ENCODE data around the gene MPI. TPM values are rescaled to one million over a fixed set of nuclear protein-coding genes. Genes with fewer than 3 reads are reported as not detected.

The MPI gene
- total and polyA plus RNA-seq, 5 experiments from 2014 or later, result 74.3 to 85.6 (median 80.5) TPM

DNA sequence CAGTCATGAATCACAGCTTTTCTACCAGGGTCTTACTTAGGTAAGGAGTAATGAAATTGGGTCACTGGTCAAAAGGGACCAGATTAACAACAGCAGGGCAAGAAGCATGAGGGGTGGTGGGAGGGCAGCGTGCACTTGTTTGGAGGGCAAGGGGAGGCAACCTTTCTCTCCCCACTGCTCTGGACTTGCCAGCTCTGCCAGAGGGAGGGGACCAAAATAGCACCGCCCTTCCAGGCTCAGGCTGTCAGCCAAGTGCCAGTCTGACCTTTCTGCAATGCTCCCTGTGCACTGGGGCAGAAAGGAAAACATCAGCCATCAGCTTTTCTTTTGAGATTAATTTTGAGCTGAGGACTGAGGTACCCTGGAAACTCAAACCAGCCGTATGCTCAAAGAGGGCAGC, 42.4 kb upstream of the MPI start:
- ATAC-seq (no peak), DNase-seq (no peak)
- Mint-ChIP-seq H3K27ac (peak overlapping the region in 9 of 10 donors; percentile 53 to 87 (median 66)), H3K4me1 (peaks cover 18 to 37% (median 33%) of the 10 kb centered on the region in 4 donors), H3K36me3 (peaks cover 0 to 47% (median 10%) of the 10 kb centered on the region in 3 donors), H3K4me3 (peak overlapping the region in 1 of 10 donors; percentile 15), H3K27me3 (no peaks in the 10 kb centered on the region), H3K9me3 (no peaks in the 10 kb centered on the region)
- POLR2A ChIA-PET, result interaction anchor here (0.6 to 7.6 kb wide), 8 partner anchors 8 to 217 kb away, joined by 3 to 68 read pairs (median 4); partner anchors contain the start of gene SCAMP2

DNA sequence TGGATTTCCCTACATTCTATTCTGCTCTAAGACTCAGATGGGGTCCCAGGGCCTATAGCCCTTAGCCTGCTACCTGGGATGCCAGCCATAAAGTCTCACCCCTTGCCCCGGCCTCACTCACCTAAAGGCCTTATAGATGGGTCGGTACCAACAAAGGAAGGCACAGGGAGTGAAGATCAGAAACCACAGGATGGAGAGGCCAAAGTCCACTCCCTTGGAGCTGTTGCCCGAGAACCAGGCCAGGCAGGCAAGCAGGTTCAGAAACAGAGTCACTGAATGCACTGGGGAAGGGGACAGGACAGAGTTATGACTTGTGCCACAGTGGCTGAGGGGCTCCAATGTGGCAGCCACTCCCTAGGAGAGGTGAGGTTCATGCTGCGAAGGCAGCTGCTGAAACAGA, 39.4 kb upstream of the MPI start:
- POLR2A ChIA-PET, result interaction anchor here (1.5 kb wide), 2 partner anchors 20 to 47 kb away, joined by 3 to 6 read pairs; no protein-coding TSS in a partner anchor
- H3K36me3 Mint-ChIP-seq, result peaks cover 0 to 59% (median 10%) of the 10 kb centered on the region in 3 donors
- H3K27ac Mint-ChIP-seq, result peak overlapping the region in 3 of 10 donors; percentile 19 to 57 (median 56)

DNA sequence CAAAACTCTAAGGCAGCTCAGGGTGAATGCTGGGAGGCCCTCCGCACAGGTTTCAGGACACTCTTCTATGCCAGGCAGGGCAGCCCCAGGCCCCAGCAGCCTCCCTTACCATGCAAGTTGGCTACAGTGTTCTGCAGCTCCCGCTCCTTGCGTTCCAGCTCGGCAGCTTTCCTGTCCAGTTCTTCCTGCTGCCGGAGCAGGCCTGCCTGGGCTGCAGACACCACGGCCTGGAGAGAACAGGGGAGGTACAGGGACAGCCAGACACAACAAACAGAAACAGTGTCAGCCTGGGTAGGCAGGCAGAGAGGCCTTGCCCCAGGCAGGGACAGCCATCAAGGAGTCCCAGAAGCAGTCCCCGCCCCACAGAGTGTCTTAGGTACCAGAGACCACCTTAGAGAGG, 37.9 kb upstream of the MPI start:
- H3K27ac Mint-ChIP-seq, result peak overlapping the region in 3 of 10 donors; percentile 64 to 65 (median 65)
- DNase-seq (no peak), ATAC-seq (no peak)
- no peaks in the 10 kb centered on the region for H3K27me3 Mint-ChIP-seq
- no peak overlapping the region for H3K4me3 Mint-ChIP-seq
- H3K4me1 Mint-ChIP-seq, result peaks cover 7 to 14% (median 11%) of the 10 kb centered on the region in 4 donors
- POLR2A ChIA-PET, result interaction anchor here (0.6 to 2.6 kb wide), 6 partner anchors 9 to 45 kb away, joined by 3 to 8 read pairs (median 4); partner anchors contain the start of gene ULK3
- H3K9me3 Mint-ChIP-seq, result no peaks in the 10 kb centered on the region
- H3K36me3 Mint-ChIP-seq, result peaks cover 0 to 65% (median 8%) of the 10 kb centered on the region in 3 donors

More for the DNA sequence above, 39.4 kb upstream of the MPI start:
- H3K4me1 Mint-ChIP-seq, result peaks cover 8 to 14% (median 13%) of the 10 kb centered on the region in 4 donors
- no peak for DNase-seq
- no peaks in the 10 kb centered on the region for H3K9me3 Mint-ChIP-seq
- H3K27me3 Mint-ChIP-seq, result no peaks in the 10 kb centered on the region
- no peak for ATAC-seq
- H3K4me3 Mint-ChIP-seq, result no peak overlapping the region

DNA sequence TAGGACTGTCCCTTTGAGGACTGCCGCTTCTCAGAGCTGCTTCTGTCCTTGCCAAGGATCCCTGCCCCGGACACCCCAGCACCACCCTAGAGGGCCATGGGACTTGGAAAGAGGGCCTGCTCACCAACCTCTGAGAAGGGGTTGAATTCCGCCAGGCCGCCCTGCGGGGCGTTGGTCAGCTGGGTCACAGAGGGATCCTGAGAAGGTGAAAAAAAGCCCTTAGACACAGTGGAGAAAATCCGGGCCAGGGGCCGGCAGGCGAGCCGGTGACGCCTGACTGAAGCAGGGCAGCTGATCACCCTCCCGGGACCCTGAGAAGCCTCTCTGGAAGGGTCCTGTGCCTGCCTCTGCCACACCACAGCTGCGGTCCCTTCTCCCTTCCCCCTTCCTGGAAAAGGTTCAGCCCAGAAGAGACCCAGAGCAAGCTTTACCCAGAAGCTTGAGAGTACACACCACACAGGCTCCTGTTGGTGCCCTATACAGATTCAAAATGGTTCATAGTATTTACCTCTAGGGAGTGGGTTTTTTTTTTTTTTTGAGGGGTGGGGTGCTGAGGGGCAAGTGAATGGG, 35.3 kb upstream of the MPI start:
- H3K4me3 Mint-ChIP-seq, result no peak overlapping the region
- peaks cover 0 to 50% (median 6%) of the 10 kb centered on the region in 3 donors for H3K36me3 Mint-ChIP-seq
- H3K27ac Mint-ChIP-seq, result peak overlapping the region in 1 of 10 donors; percentile 49
- POLR2A ChIA-PET, result interaction anchor here (2.6 kb wide), 1 partner anchor 11 kb away, joined by 8 read pairs; the partner anchor contains the start of gene ULK3
- H3K4me1 Mint-ChIP-seq, result peaks cover 20 to 39% (median 35%) of the 10 kb centered on the region in 4 donors
- H3K9me3 Mint-ChIP-seq, result no peaks in the 10 kb centered on the region
- no peak for ATAC-seq
- DNase-seq, result no peak
- no peaks in the 10 kb centered on the region for H3K27me3 Mint-ChIP-seq

DNA sequence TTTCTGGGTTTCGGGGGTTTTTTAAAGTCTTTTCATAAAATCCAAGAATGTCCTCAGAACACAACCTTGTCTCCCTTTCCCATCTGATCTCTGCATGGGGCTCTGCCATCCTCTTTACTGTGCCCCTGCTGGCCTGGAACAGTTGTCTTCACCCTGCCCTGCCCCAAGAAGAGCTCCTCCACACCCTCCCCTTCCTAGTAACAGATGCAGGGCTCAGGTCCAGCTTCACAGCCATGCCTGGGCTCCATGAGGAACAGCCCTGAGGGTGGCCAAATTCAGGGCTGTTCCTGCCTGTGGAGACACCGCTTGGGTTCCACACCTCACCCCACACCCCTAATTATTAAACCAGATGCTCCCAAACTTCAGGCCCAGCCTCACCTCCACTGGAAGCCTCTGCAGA, 34.0 kb upstream of the MPI start:
- Mint-ChIP-seq H3K9me3 (no peaks in the 10 kb centered on the region), H3K4me3 (peak overlapping the region in 1 of 10 donors; percentile 30), H3K4me1 (peaks cover 20 to 42% (median 40%) of the 10 kb centered on the region in 4 donors), H3K36me3 (peaks cover 0 to 41% (median 4%) of the 10 kb centered on the region in 3 donors), H3K27me3 (no peaks in the 10 kb centered on the region), H3K27ac (peak overlapping the region in 9 of 10 donors; percentile 31 to 93 (median 68))
- ATAC-seq (no peak), DNase-seq (no peak)
- POLR2A ChIA-PET, result interaction anchor here (0.6 to 1.2 kb wide), 8 partner anchors 9 to 89 kb away, joined by 3 to 5 read pairs (median 3); no protein-coding TSS in a partner anchor

DNA sequence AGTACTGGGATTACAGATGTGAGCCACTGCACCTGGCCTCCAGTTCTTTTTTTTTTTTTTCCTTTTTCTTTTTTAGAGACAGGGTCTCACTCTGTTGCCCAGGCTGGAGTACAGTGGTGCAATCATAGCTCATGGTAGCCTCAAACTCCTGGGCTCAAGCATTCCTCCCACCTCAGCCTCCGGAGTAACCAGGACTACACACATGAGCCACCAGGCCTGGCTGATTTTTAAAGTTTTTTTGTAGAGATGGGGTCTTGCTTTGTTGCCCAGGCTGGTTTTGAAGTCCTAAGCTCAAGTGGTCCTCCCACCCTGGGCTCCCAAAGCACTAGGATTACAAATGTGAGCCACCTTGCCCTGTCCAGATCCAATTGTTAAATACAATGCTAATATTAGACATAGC, 33.3 kb upstream of the MPI start:
- Mint-ChIP-seq H3K9me3 (no peaks in the 10 kb centered on the region), H3K36me3 (peaks cover 0 to 34% (median 2%) of the 10 kb centered on the region in 3 donors), H3K4me3 (no peak overlapping the region), H3K27me3 (no peaks in the 10 kb centered on the region), H3K4me1 (peaks cover 20 to 47% (median 44%) of the 10 kb centered on the region in 4 donors), H3K27ac (peak overlapping the region in 7 of 10 donors; percentile 18 to 89 (median 78))
- ATAC-seq, result no peak
- POLR2A ChIA-PET, result interaction anchor here (0.9 to 1.0 kb wide), 3 partner anchors 10 to 51 kb away, joined by 3 to 4 read pairs (median 3); no protein-coding TSS in a partner anchor
- no peak for DNase-seq

DNA sequence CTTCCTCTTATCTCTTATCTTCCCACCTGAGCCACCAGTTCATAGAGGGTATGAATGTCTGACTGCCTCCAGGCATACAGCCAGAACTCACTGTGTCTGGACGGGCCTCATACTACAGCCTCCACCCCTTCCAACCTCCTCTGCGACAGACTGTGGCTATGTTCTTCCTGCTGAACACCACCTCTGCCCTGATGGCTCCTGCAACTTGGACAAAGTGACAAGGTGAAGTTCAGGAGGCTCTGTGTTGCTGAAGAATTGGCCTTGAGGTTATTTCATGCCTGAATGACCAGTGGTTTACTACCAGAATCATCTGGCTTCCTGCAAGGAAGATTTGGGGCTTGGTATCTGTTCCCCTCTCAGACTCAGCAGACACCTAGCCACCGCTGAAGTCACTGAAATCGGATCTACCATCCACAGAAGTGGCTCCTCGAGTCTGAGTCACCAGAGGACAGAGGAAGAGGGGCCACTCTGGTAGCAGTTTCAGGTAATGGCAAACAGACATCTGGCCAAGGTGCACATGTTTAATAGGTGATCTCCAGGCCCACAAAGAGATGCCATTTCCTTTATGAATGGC, 32.7 kb upstream of the MPI start:
- POLR2A ChIA-PET, result interaction anchor here (0.9 to 1.9 kb wide), 3 partner anchors 12 to 50 kb away, joined by 4 to 7 read pairs (median 7); partner anchors contain the start of gene SCAMP2
- Mint-ChIP-seq H3K4me1 (peaks cover 20 to 49% (median 44%) of the 10 kb centered on the region in 4 donors), H3K27ac (peak overlapping the region; percentile 55 to 89 (median 82)), H3K9me3 (no peaks in the 10 kb centered on the region), H3K27me3 (no peaks in the 10 kb centered on the region), H3K36me3 (peaks cover 0 to 31% (median 0%) of the 10 kb centered on the region in 3 donors), H3K4me3 (no peak overlapping the region)
- no peak for ATAC-seq
- no peak for DNase-seq

DNA sequence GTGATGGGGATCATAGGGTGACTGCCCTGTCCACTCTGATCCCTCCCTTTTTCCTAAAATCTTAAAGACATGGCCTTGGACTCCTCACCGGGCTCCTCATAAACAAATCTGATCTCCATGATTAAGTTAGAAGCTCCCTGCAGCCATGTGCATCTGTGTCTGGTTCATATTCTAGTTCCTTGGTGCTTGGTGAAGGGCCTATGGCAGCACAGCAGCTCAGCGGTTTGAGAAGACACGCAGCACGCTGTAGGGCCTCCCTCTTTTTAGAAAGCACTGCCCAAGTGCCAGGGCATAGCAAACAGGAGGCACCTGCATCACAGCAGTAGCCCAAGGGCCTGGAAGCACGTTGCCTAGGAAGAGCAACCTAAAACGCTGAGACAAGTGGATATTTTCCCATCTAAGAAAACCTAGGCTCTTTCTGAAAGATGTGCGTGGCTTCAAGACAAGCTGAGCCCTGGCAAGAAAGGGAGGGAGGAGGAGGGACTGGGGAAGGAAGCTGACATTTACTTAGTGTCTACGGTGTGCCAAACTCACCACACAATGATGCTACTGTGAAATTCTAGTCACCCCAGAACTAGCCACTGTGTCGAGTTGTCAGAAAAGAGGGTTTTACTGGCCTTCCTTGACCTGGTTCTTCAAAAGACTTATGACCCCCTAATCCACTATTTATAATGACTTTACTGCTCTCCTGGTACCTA, 32.0 kb upstream of the MPI start:
- Mint-ChIP-seq H3K4me1 (peaks cover 20 to 52% (median 44%) of the 10 kb centered on the region in 4 donors), H3K27me3 (no peaks in the 10 kb centered on the region), H3K36me3 (peaks cover 0 to 24% (median 0%) of the 10 kb centered on the region in 3 donors), H3K9me3 (no peaks in the 10 kb centered on the region), H3K4me3 (peak overlapping the region in 6 of 10 donors; percentile 7 to 52 (median 18)), H3K27ac (peak overlapping the region; percentile 43 to 89 (median 72))
- ATAC-seq (peak in 1 of 2 donors; percentile 57), DNase-seq (no peak)
- POLR2A ChIA-PET, result interaction anchor here (0.5 to 1.9 kb wide), 8 partner anchors 9 to 242 kb away, joined by 3 to 8 read pairs (median 4); partner anchors contain the start of genes CLK3, FAM219B and SCAMP2

DNA sequence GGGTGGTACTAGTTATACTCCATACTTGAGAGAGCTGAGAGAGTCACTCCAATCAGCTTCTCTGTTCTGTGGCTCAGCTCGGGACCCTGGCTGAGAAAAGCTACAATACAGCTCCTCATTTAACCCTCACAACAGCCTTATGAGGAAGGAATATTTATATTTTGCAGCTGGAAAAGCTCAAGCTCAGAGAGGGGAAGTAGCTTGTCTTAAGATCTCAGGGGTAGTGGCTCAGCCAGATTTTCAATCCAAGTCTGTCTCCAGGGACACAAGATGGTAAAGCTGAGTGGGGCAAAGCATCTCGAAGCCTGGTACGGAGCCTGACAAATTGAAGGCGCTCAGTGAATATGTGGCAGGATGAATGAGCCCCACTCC, 31.5 kb upstream of the MPI start:
- ATAC-seq, result no peak
- H3K4me3 Mint-ChIP-seq, result peak overlapping the region in 6 of 10 donors; percentile 12 to 40 (median 26)
- no peaks in the 10 kb centered on the region for H3K27me3 Mint-ChIP-seq

DNA sequence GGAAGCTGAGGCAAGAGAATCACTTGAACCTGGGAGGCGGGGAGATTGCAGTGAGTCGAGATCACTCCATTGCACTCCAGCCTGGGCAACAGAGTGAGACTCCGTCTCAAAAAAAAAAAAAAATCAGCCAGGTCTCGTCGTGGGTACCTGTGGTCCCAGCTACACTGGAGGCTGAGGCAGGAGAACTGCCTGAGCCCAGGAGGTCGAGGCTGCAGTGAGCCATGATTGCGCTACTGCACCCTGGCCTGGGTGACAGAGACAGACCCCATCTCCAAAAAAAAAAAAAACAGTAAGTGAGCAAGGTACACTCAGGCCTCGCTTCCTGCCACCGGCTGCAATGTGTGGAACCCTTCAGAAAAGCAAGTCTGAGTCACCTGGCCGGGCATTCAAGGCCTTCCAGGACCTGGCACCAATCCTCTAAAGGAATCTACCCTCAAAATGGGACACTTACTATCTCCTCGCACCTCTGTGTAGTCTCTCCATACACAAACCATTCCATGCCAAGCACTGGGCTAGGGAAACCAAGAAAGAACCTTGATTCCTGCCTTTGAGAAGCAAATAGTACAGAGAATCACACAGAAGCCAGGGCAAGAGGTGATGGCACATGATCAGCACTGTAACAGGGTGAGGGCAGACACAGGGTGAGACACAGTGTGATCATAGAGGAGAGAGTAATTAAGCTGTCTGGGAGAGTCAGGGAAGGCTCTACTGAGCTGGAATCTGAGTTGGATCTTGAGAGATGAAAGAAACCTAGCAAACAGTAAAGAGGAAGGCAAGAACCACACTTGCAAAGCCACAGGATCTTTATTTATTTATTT, 26.4 kb upstream of the MPI start:
- POLR2A ChIA-PET, result interaction anchor here (0.7 kb wide), 2 partner anchors 12 to 15 kb away, joined by 4 to 5 read pairs; no protein-coding TSS in a partner anchor
- no peaks in the 10 kb centered on the region for H3K27me3 Mint-ChIP-seq
- peak overlapping the region in 9 of 10 donors; percentile 0 to 64 (median 34) for H3K4me3 Mint-ChIP-seq
- H3K36me3 Mint-ChIP-seq, result peaks cover 0 to 27% (median 5%) of the 10 kb centered on the region in 3 donors
- H3K9me3 Mint-ChIP-seq, result no peaks in the 10 kb centered on the region
- peaks cover 33 to 76% (median 69%) of the 10 kb centered on the region in 4 donors for H3K4me1 Mint-ChIP-seq
- peak overlapping the region; percentile 45 to 92 (median 79) for H3K27ac Mint-ChIP-seq
- DNase-seq (peak in 1 of 10 donors; percentile 11), ATAC-seq (peak; percentile 63 to 67)

More for the DNA sequence above, 31.5 kb upstream of the MPI start:
- POLR2A ChIA-PET, result interaction anchor here (0.7 to 1.9 kb wide), 6 partner anchors 9 to 243 kb away, joined by 3 to 8 read pairs (median 4); partner anchors contain the start of genes CLK3, FAM219B and SCAMP2
- peaks cover 0 to 19% (median 0%) of the 10 kb centered on the region in 3 donors for H3K36me3 Mint-ChIP-seq
- H3K4me1 Mint-ChIP-seq, result peaks cover 18 to 55% (median 45%) of the 10 kb centered on the region in 4 donors
- DNase-seq, result no peak
- H3K9me3 Mint-ChIP-seq, result no peaks in the 10 kb centered on the region
- peak overlapping the region in 8 of 10 donors; percentile 24 to 89 (median 72) for H3K27ac Mint-ChIP-seq

DNA sequence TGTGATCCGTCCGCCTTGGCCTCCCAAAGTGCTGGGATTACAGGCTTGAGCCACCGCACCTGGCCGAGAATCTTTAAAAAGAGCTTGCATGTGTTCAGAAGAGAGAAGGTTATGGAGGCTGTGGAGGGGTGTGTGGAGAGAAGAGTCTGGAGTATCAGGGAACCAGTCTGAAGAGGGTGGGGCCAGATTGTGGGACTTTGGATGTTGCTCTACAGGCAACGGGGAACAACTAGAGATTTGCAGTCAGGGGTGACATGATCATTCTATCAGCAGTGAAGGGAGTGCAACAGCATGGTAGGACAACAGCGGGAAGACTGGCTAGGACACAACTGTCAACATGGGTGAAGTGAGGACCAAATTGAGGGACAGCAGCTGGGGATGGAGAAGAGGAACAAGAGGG, 25.5 kb upstream of the MPI start:
- ATAC-seq, result no peak
- Mint-ChIP-seq H3K27ac (peak overlapping the region; percentile 45 to 94 (median 87)), H3K4me3 (peak overlapping the region in 8 of 10 donors; percentile 10 to 77 (median 58))

More for the DNA sequence above, 25.5 kb upstream of the MPI start:
- Mint-ChIP-seq H3K9me3 (no peaks in the 10 kb centered on the region), H3K36me3 (peaks cover 0 to 27% (median 5%) of the 10 kb centered on the region in 3 donors), H3K27me3 (no peaks in the 10 kb centered on the region), H3K4me1 (peaks cover 29 to 77% (median 69%) of the 10 kb centered on the region in 4 donors)
- no peak for DNase-seq
- POLR2A ChIA-PET, result interaction anchor here (0.6 kb wide), 1 partner anchor 38 kb away, joined by 5 read pairs; the partner anchor contains the start of gene CPLX3
